Frontal cortex (tissue), 4 donors: ENCODE measurements around the gene ALDH3B2. TPM values are rescaled to one million over a fixed set of nuclear protein-coding genes. Genes with fewer than 3 reads are reported as not detected.
A peak's percentile ranks its signal among the peaks of the same experiment; 100 is the strongest.
"Not testable (repeated sequence)": the region's sequence is repeated elsewhere in the genome, so short reads cannot be mapped to it uniquely, and the experiment has no call there.

ENCODE experiments used
- DNase-seq, 2 donors: peaks; one replicate each; pipeline ENCODE4 v3.0.0; 2012; ENCODE audit warnings: low spot score in 2 of 2
- FAIRE-seq: peaks from 2 replicates; lab custom pipeline; 2012; peaks lifted over from hg19 to GRCh38; lab: Jason Lieb, UNC
- total RNA-seq: library from RNA; depleted of rRNA; stranded (reverse); fragments of >200 nt; gene quantifications from one replicate; pipeline ENCODE4 v1.2.3, GENCODE V29; 2014
- donor health status: control.
- donor health status: control.
- donor health status: control.

ALDH3B2 gene
- total RNA-seq, 1 donor from 2014 or later = not detected

DNA sequence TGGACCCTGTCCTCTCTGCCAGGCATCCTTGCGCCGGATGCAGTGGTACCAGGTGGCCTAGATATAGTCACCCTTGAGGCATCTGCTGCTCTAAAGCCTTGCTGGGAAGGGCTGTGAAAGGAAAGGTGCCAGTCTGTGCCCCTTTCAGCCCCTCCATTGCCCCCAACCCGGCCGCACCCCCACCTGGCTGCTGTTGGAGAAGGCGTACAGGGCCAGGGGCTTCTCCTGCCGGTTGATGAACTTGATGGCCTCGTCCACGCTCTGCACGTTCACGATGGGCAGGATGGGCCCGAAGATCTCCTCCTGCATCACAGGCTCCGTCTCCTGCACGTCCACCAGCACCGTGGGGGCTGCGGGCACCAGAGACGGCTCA, 10.2 kb downstream of the ALDH3B2 start:
- DNase-seq = peak in 1 of 2 donors; percentile 4
- no peak for FAIRE-seq

- no peak for FAIRE-seq
- peak in 1 of 2 donors; percentile 12 for DNase-seq
These were observed 10.8 kb downstream of the ALDH3B2 start for GRCh38 chr11:67663532-67664212.

GRCh38 chr11:67662835-67663531, 11.4 kb downstream of the ALDH3B2 start:
- FAIRE-seq = no peak
- peak in 1 of 2 donors; percentile 2 for DNase-seq

DNA sequence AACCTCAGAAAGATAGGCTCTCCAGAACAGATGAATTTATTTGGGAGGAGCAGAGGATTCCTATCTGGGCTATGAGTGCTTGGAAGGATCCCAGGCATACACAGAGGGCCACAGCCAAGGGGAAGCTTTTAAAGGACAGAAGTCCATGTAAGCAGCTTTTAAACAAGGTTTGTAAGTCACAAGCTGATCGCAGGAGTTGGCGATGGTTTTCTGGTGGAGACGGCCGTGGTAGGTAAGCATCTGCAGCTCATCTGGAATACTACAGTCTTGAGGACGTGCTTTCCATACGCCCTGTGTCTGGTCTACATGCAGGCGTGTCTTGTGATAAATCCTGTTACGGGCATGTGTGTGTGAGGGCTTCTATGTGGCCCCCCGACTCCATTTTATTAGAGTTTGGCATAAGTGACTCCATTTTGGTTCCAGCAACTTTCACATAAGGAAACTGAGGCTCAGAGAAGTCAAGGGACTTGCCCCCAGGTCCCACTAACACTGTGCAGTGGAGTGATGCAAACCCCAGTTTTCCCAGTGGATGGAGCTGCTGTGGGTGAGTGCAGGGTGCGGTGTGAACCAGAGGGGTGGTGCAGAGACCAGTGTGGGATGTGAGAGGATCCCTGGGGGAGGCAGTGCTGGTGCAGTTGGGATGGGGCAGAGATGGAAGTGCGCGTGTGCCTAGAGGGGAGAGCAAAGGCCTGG, 12.1 kb downstream of the ALDH3B2 start:
- FAIRE-seq (no peak), DNase-seq (no peak)

DNA sequence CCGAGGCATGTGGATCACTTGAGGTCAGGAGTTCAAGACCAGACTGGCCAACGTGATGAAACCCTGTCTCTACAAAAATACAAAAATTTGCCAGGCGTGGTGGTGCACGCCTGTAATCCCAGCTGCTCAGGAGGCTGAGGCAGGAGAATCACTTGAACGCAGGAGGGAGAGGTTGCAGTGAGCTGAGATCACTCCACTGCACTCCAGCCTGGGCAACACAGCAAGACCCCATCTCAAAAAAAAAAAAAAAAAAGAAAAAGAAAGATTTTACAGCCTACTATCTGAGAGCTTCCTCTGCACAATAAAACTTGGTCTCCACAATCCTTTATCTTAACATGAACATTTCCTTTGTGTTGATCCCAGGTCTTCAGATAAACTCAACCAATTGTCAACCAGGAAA, 13.7 kb downstream of the ALDH3B2 start:
- not testable (repeated sequence) for DNase-seq, FAIRE-seq

GRCh38 chr11:67659651-67660165, 14.7 kb downstream of the ALDH3B2 start:
- not testable (repeated sequence) for DNase-seq, FAIRE-seq

GRCh38 chr11:67657300-67657699, 17.1 kb downstream of the ALDH3B2 start:
- FAIRE-seq (no peak), DNase-seq (no peak)

- FAIRE-seq = no peak
- no peak for DNase-seq
These were observed 18.0 kb downstream of the ALDH3B2 start for GRCh38 chr11:67656278-67656922.

DNA sequence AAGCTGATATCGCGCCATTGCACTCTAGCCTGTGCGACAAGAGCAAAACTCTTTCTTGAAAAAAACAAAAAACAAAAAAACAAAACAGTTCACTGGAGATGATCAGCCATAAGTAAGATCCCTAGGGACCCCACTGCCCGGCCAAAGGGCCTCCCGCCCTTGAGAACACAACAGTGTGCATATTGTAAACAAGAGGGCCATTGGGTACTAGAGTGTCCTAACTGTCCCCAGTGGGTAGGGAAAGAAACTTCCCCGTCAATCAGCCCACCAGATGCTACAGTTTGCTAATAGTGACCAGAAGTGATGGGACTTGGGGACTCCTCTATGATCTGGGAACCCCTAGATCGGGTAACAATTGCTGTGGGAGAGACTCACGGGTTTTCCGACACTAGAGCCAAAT, 20.2 kb downstream of the ALDH3B2 start:
- DNase-seq (no peak), FAIRE-seq (no peak)

- FAIRE-seq (no peak), DNase-seq (no peak)
These were observed 21.2 kb downstream of the ALDH3B2 start for GRCh38 chr11:67652965-67653845.

- DNase-seq (no peak), FAIRE-seq (no peak)
These were observed 22.2 kb downstream of the ALDH3B2 start for GRCh38 chr11:67651976-67652781.

GRCh38 chr11:67649634-67650510, 24.6 kb downstream of the ALDH3B2 start:
- DNase-seq = no peak
- no peak for FAIRE-seq

- FAIRE-seq (no peak), DNase-seq (no peak)
These were observed 25.4 kb downstream of the ALDH3B2 start for GRCh38 chr11:67648796-67649613.

GRCh38 chr11:67648140-67648795, 26.2 kb downstream of the ALDH3B2 start:
- FAIRE-seq = no peak
- DNase-seq = no peak

DNA sequence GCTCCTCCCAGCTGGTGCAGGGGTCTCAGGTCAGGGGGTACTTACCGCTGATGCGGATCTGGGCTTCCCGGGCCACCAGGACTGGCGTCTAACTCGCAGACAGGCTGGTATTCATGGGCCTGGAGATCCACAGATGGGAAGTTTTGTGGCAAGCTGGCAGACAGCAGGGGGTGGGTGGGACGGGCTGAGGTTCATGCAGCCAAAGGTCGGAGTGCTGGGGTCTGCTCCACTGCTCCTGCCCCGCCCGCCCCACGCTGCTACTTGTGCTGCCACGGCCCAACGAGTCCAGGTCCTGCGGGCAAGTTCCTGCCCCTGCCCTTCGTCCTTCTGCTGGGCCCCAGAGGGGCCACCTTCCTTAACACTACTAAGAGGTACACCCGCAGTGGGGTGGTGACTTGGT, 27.0 kb downstream of the ALDH3B2 start:
- FAIRE-seq (no peak), DNase-seq (no peak)
